ENCODE measurements around the gene MYO10.

Gene MYO10

GRCh38 chr5:16736158-16736995 is 199.7 kb downstream of the MYO10 start:
- no peak for DNase-seq (ENCODE audit: extremely low read depth, low read depth)
- H3K4me3 ChIP-seq (replicated peaks; ENCODE audit: low read depth, low read length): no peak overlapping the region
- no peak for TF ChIP-seq CTCF (IDR thresholded peaks at IDR 0.05; ENCODE audit: low read depth, low read length, missing control alignments)

DNA sequence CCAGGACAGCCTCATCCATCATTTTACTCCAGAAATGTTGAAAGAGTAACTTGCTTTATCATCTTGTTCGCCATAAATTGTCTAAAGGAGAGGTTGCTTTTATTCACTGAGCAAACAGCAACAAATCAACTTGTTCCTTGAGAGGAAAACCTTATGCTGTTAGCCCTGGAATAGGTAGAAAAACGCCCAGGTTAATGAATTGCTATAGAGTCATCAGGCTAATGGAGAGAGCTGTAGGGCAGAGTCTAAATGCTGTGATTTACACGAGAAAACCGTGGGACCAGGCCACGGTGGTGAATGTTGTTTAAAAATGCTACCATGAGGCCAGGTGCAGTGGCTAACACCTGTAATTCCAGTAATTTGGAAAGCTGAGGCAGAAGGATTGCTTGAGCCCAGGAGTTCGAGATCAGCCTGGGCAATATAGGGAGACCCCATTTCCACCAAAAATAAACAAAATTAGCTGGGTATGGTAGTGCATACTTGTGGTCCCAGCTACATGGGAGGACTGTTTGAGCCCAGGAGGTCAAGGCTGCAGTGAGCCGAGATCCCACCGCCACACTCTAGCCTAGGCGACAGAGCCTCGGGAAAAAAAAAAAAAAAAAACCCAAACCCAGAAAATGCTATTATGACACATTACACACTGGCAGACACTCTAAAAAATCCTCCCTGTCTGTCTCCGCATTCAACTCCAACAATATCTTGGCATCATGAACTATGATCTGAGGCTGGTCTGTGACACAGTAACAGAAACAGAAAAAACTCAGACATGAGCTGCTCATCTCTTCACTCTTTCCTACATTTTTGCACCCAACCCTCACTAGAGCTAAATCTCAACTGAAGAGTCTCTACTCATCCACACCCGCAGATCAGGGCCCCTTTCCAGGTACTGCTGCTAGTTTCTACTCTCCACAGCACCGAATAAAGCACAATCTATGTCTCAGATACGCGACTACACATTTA is 200.7 kb downstream of the MYO10 start:
- no peak for TF ChIP-seq CTCF (IDR thresholded peaks at IDR 0.05; ENCODE audit: low read depth, low read length, missing control alignments)
- H3K4me3 ChIP-seq (replicated peaks; ENCODE audit: low read depth, low read length): no peak overlapping the region
- no peak for DNase-seq (ENCODE audit: extremely low read depth, low read depth)

GRCh38 chr5:16733331-16734006 is 202.6 kb downstream of the MYO10 start:
- H3K4me3 ChIP-seq (replicated peaks; ENCODE audit: low read depth, low read length): no peak overlapping the region
- TF ChIP-seq CTCF (IDR thresholded peaks at IDR 0.05; ENCODE audit: low read depth, low read length, missing control alignments): no peak
- DNase-seq (ENCODE audit: extremely low read depth, low read depth): no peak

DNA sequence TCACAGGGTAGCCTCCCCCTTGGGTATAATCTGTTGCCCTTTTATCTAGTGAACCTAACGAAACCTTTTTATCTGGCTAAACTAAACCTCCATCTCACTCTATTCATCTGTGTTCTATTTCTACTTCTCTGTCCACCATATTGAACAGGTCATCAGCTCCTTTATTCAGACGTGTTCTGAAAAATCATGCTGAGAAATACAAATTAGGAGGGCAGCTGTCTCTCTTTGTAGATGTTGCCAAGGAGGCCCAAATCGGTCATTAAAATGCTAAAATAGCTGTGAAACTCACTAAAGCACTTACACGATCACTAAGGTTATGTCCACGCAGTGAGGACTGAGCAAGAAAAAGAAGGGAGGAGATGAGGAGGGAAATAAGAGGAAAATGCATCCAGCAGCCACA is 203.7 kb downstream of the MYO10 start:
- DNase-seq (ENCODE audit: extremely low read depth, low read depth): no peak
- H3K4me3 ChIP-seq (replicated peaks; ENCODE audit: low read depth, low read length): no peak overlapping the region
- no peak for TF ChIP-seq CTCF (IDR thresholded peaks at IDR 0.05; ENCODE audit: low read depth, low read length, missing control alignments)

- no peak overlapping the region for H3K4me3 ChIP-seq (replicated peaks; ENCODE audit: low read depth, low read length)
- no peak for TF ChIP-seq CTCF (IDR thresholded peaks at IDR 0.05; ENCODE audit: low read depth, low read length, missing control alignments)
- DNase-seq (ENCODE audit: extremely low read depth, low read depth): no peak
Measured at GRCh38 chr5:16727755-16728325, 208.2 kb downstream of the MYO10 start.

GRCh38 chr5:16726538-16726946 is 209.5 kb downstream of the MYO10 start:
- DNase-seq (ENCODE audit: extremely low read depth, low read depth): no peak
- no peak for TF ChIP-seq CTCF (IDR thresholded peaks at IDR 0.05; ENCODE audit: low read depth, low read length, missing control alignments)
- H3K4me3 ChIP-seq (replicated peaks; ENCODE audit: low read depth, low read length): no peak overlapping the region
